Measurements from ENCODE around the gene ARMC3.

DNA sequence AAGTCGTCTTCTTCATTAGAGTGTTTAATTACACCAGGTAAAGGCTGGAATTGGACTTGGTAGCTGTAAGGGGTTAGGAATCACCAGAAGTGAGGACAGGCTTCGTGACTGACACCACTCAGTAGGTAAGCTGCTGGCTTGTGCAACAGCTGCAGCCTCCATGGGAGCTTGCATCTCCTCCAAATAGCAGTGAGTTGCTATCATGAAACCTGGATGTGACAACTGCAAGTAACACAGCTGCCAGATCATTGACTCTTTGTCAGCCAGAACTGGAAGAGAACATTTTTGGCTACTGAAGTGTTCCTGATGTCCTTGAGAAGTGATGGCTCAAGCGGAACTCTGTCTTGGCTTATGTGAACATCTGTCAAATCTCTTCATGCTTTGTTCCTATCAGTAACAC lies 103.5 kb downstream of the ARMC3 start:
- TF ChIP-seq, protein P1, sequence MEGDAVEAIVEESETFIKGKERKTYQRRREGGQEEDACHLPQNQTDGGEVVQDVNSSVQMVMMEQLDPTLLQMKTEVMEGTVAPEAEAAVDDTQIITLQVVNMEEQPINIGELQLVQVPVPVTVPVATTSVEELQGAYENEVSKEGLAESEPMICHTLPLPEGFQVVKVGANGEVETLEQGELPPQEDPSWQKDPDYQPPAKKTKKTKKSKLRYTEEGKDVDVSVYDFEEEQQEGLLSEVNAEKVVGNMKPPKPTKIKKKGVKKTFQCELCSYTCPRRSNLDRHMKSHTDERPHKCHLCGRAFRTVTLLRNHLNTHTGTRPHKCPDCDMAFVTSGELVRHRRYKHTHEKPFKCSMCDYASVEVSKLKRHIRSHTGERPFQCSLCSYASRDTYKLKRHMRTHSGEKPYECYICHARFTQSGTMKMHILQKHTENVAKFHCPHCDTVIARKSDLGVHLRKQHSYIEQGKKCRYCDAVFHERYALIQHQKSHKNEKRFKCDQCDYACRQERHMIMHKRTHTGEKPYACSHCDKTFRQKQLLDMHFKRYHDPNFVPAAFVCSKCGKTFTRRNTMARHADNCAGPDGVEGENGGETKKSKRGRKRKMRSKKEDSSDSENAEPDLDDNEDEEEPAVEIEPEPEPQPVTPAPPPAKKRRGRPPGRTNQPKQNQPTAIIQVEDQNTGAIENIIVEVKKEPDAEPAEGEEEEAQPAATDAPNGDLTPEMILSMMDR (IDR thresholded peaks at IDR 0.05; ENCODE audit: insufficient read depth, low read depth, low read length) = no peak
- TF ChIP-seq EZH2 (IDR thresholded peaks at IDR 0.05; ENCODE audit: insufficient read depth, low read length) = no peak

Data from astrocyte (in vitro differentiated cells and primary cell).